Right lobe of liver (tissue), 4 donors: Measurements from ENCODE around the gene PHKG2.

Source experiments
- POLR2A ChIP-seq: fragments of 450-650 bp; IDR thresholded peaks from one replicate; pipeline ENCODE4 v1.6.1; 2017; ENCODE audit warnings: antibody characterized with exemption, mild to moderate bottlenecking
- TF ChIP-seq, protein P1 (sequence below), 4 donors: fragments of 200-600 bp in 3 of 4; fragments of 450-650 bp in 1 of 4; IDR thresholded peaks; one replicate each; pipeline versions ENCODE4 v1.5.1 to v1.8.0; 2016 to 2022; ENCODE audit warnings: antibody characterized with exemption in 4 of 4, mild to moderate bottlenecking in 2 of 4
- donor health status: DM: no; HTN: no; CAD: no.
- donor health status: DM: no; HTN: no; CAD: no.
- donor health status: DM: no; HTN: yes; CAD: no.

DNA sequence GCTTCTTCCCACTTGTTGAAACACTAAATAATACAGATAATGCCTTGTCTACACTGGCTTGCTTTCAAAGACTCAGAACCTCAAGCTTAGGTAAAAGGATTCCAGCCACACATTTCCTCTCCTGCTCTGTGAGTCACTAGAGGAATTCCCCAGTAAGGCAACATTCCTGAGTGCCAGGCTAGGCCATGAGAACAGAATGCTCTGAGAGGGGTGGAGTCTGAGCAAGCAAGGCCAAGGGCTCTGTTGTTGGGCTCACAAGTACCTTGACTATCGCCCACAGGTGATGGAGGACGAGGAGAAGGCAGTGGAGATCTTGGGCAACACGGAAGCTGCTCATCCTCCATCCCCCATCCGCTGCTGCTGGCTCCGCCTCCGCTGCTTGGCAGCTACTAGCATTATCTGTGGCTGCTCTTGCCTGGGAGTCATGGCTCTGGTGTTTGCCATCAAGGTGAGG, 6.7 kb upstream of the PHKG2 start:
- TF ChIP-seq, protein P1, sequence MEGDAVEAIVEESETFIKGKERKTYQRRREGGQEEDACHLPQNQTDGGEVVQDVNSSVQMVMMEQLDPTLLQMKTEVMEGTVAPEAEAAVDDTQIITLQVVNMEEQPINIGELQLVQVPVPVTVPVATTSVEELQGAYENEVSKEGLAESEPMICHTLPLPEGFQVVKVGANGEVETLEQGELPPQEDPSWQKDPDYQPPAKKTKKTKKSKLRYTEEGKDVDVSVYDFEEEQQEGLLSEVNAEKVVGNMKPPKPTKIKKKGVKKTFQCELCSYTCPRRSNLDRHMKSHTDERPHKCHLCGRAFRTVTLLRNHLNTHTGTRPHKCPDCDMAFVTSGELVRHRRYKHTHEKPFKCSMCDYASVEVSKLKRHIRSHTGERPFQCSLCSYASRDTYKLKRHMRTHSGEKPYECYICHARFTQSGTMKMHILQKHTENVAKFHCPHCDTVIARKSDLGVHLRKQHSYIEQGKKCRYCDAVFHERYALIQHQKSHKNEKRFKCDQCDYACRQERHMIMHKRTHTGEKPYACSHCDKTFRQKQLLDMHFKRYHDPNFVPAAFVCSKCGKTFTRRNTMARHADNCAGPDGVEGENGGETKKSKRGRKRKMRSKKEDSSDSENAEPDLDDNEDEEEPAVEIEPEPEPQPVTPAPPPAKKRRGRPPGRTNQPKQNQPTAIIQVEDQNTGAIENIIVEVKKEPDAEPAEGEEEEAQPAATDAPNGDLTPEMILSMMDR (IDR thresholded peaks at IDR 0.05) = no peak
- no peak for TF ChIP-seq POLR2A
